Spleen (tissue), 11 donors: ENCODE measurements around the gene UBR7. TPM values are rescaled to one million over a fixed set of nuclear protein-coding genes. Genes with fewer than 3 reads are reported as not detected.
A peak's percentile ranks its signal among the peaks of the same experiment; 100 is the strongest.

Experiments
- DNase-seq: peaks from one replicate; pipeline ENCODE4 v3.0.0-alpha.2; 2020
- H3K27ac ChIP-seq, 8 donors: fragments of 200-600 bp; sonication (generic) in 7 of 8; 1 replicate in 4 of 8; 2 replicates in 4 of 8; pipeline versions ENCODE4 v1.5.0 to v1.8.0; 2016 to 2021; ENCODE audit warnings: inconsistent platforms in 4 of 8, mild to moderate bottlenecking in 4 of 8, moderate library complexity in 1 of 8
- H3K27me3 ChIP-seq, 7 donors: fragments of 200-600 bp; sonication (generic) in 6 of 7; replicated peaks in 1 of 7; 1 replicate in 4 of 7; 2 replicates in 3 of 7; pipeline versions ENCODE4 v1.5.0 to v1.8.0; 2016 to 2021; ENCODE audit warnings: inconsistent platforms in 3 of 7, mild to moderate bottlenecking in 1 of 7
- H3K36me3 ChIP-seq, 6 donors: fragments of 200-600 bp; sonication (generic) in 5 of 6; 1 replicate in 4 of 6; 2 replicates in 2 of 6; pipeline versions ENCODE4 v1.5.0 to v1.8.0; 2016 to 2021; ENCODE audit warnings: inconsistent platforms in 2 of 6
- H3K4me1 ChIP-seq, 6 donors: fragments of 200-600 bp; sonication (generic) in 5 of 6; 1 replicate in 3 of 6; 2 replicates in 3 of 6; pipeline versions ENCODE4 v1.5.0 to v1.8.0; 2016 to 2021; ENCODE audit warnings: inconsistent platforms in 3 of 6
- H3K4me3 ChIP-seq, 8 donors: fragments of 200-600 bp; sonication (generic) in 7 of 8; 1 replicate in 4 of 8; 2 replicates in 4 of 8; pipeline versions ENCODE4 v1.5.0 to v1.8.0; 2016 to 2021; ENCODE audit warnings: inconsistent platforms in 4 of 8, mild to moderate bottlenecking in 4 of 8, moderate library complexity in 2 of 8
- H3K9me3 ChIP-seq, 8 donors: fragments of 200-600 bp; sonication (generic) in 7 of 8; 1 replicate in 4 of 8; 2 replicates in 4 of 8; pipeline versions ENCODE4 v1.5.0 to v1.8.0; 2016 to 2021; ENCODE audit warnings: inconsistent platforms in 4 of 8
- CTCF ChIP-seq, 11 experiments: fragments of 200-600 bp in 7 of 11; fragments of 450-650 bp in 4 of 11; sonication (generic) in 4 of 11; IDR thresholded peaks in 8 of 11; conservative IDR thresholded peaks in 3 of 11; 1 replicate in 7 of 11; 2 replicates in 4 of 11; pipeline versions ENCODE4 v1.4.0 to v1.8.0; 2016 to 2021; ENCODE audit warnings: antibody characterized with exemption in 11 of 11, inconsistent platforms in 4 of 11, mild to moderate bottlenecking in 1 of 11
- POLR2A ChIP-seq, 3 donors: fragments of 450-650 bp; IDR thresholded peaks; one replicate each; pipeline ENCODE4 v1.5.1; 2017; ENCODE audit warnings: antibody characterized with exemption in 3 of 3, mild to moderate bottlenecking in 1 of 3
- POLR2AphosphoS5 ChIP-seq, 3 donors: sonication (generic); formaldehyde crosslinking; IDR thresholded peaks; one replicate each; pipeline ENCODE4 v1.5.1; 2017; ENCODE audit warnings: antibody characterized with exemption in 3 of 3
- WGBS, 5 donors: extraction: QIAGEN DNeasy Blood & Tissue Kit in 3 of 5; methylation state at CpG; one replicate each; pipeline versions ENCODE4 v1.1.5 to v1.1.7; 2013 to 2018; 5-methylcytosine and 5-hydroxymethylcytosine counted together
- intact Hi-C: fragments of 100-400 bp; cut with DNase I; formaldehyde crosslinking; loops from one replicate; pipeline ENCODE4 v1.15.0; 2023; ENCODE audit warnings: low total_unique reads
- polyA plus RNA-seq, 3 donors: library from polyadenylated mRNA; stranded (reverse); fragments of 200-250 nt; gene quantifications; one replicate each; pipeline ENCODE4 v1.2.1, GENCODE V29; 2013
- total RNA-seq, 7 donors: library from RNA; depleted of rRNA in 3 of 7; stranded (reverse); fragments of >200 nt in 3 of 7; fragmentation: NEBNext Ultra II Directional in 4 of 7; extraction: Animal tissue kit (Norgen Biotek cat#: 25700) in 4 of 7; gene quantifications; one replicate each; pipeline versions ENCODE4 v1.1.0 to v1.2.1, GENCODE V29; 2016 to 2021
- donor health status: healthy with polysubstance abuse.
- donor health status: DM: no; HTN: no; CAD: no; lungs with moderate emphysema.
- donor health status: DM: no; HTN: no; CAD: no.
- donor health status: Bipolar disorder and iron deficiency.
- donor health status: healthy.
- donor health status: DM: no; HTN: no; CAD: no.
- donor health status: DM: yes; HTN: yes; CAD: no.

UBR7 gene
- total and polyA plus RNA-seq, 10 donors: 9.7 to 39.7 (median 18.6) TPM

GRCh38 chr14:93223565-93223964 is 16.5 kb downstream of the UBR7 start:
- Histone ChIP-seq H3K27ac (no peak overlapping the region), H3K9me3 (no peaks in the 10 kb centered on the region), H3K4me3 (no peak overlapping the region), H3K27me3 (no peaks in the 10 kb centered on the region), H3K36me3 (peaks cover 0 to 100% (median 91%) of the 10 kb centered on the region in 6 donors), H3K4me1 (no peaks in the 10 kb centered on the region)
- DNase-seq: no peak
- TF ChIP-seq POLR2A (IDR thresholded peaks at IDR 0.05) (no peak), POLR2AphosphoS5 (IDR thresholded peaks at IDR 0.05) (no peak), CTCF (IDR thresholded peaks at IDR 0.05 in 8 of 11, conservative IDR thresholded peaks at IDR 0.05 in 3 of 11) (no peak)
- intact Hi-C loops: no loop called here
- 96 to 99% (median 97%) methylated on average over 24 to 27 of the region's 27 CpGs for WGBS, 5 donors

- peaks cover 0 to 67% (median 52%) of the 10 kb centered on the region in 6 donors for H3K36me3 ChIP-seq
- TF ChIP-seq POLR2A (IDR thresholded peaks at IDR 0.05) (no peak), CTCF (IDR thresholded peaks at IDR 0.05 in 8 of 11, conservative IDR thresholded peaks at IDR 0.05 in 3 of 11) (no peak), POLR2AphosphoS5 (IDR thresholded peaks at IDR 0.05) (no peak)
- 92 to 98% (median 95%) methylated on average over 8 of the region's 8 CpGs for WGBS, 5 donors
- H3K27ac ChIP-seq: no peak overlapping the region
- H3K4me3 ChIP-seq: no peak overlapping the region
- no peaks in the 10 kb centered on the region for H3K9me3 ChIP-seq
- peaks cover 0 to 7% (median 0%) of the 10 kb centered on the region in 7 donors for H3K27me3 ChIP-seq
- DNase-seq: no peak
- intact Hi-C loops: no loop called here
- peaks cover 0 to 19% (median 0%) of the 10 kb centered on the region in 6 donors for H3K4me1 ChIP-seq
Measured at GRCh38 chr14:93228550-93228949, 21.5 kb downstream of the UBR7 start.

- H3K4me1 ChIP-seq: peaks cover 0 to 19% (median 0%) of the 10 kb centered on the region in 6 donors
- H3K9me3 ChIP-seq: no peaks in the 10 kb centered on the region
- intact Hi-C loops: loop anchor here (10.0 kb wide), 1 partner anchor 314 kb away; no protein-coding TSS in a partner anchor
- H3K4me3 ChIP-seq: no peak overlapping the region
- TF ChIP-seq CTCF (IDR thresholded peaks at IDR 0.05 in 8 of 11, conservative IDR thresholded peaks at IDR 0.05 in 3 of 11) (no peak), POLR2AphosphoS5 (IDR thresholded peaks at IDR 0.05) (no peak), POLR2A (IDR thresholded peaks at IDR 0.05) (no peak)
- DNase-seq: no peak
- no peak overlapping the region for H3K27ac ChIP-seq
- H3K27me3 ChIP-seq: peaks cover 0 to 7% (median 0%) of the 10 kb centered on the region in 7 donors
- H3K36me3 ChIP-seq: peaks cover 0 to 47% (median 34%) of the 10 kb centered on the region in 6 donors
- WGBS, 5 donors: 93 to 96% (median 94%) methylated on average over 16 of the region's 16 CpGs
Measured at GRCh38 chr14:93230539-93230938, 23.5 kb downstream of the UBR7 start.

- TF ChIP-seq CTCF (IDR thresholded peaks at IDR 0.05 in 8 of 11, conservative IDR thresholded peaks at IDR 0.05 in 3 of 11) (no peak), POLR2AphosphoS5 (IDR thresholded peaks at IDR 0.05) (no peak), POLR2A (IDR thresholded peaks at IDR 0.05) (no peak)
- intact Hi-C loops: loop anchor here (10.0 kb wide), 1 partner anchor 313 kb away; no protein-coding TSS in a partner anchor
- Histone ChIP-seq H3K4me1 (peaks cover 0 to 19% (median 0%) of the 10 kb centered on the region in 6 donors), H3K27ac (no peak overlapping the region), H3K9me3 (no peaks in the 10 kb centered on the region), H3K27me3 (peaks cover 0 to 7% (median 0%) of the 10 kb centered on the region in 7 donors), H3K36me3 (peaks cover 0 to 39% (median 26%) of the 10 kb centered on the region in 6 donors), H3K4me3 (peak overlapping the region in 6 of 8 donors; percentile 0 to 62 (median 23))
- DNase-seq: no peak
- 31 to 59% (median 42%) methylated on average over 39 of the region's 39 CpGs for WGBS, 5 donors
Measured at GRCh38 chr14:93231129-93231979, 24.3 kb downstream of the UBR7 start.
